T-cell (primary cell): Measurements from ENCODE around the gene EPHA10. TPM values are rescaled to one million over a fixed set of nuclear protein-coding genes. Genes with fewer than 3 reads are reported as not detected.

Source experiments
- ATAC-seq, 4 experiments: fragments of 200-7000 bp in 3 of 4; fragments of 150-1000 bp in 1 of 4; cut with Tn5 transposase; replicated peaks in 1 of 4; 1 replicate in 3 of 4; 2 replicates in 1 of 4; pipeline ENCODE4 v1.10.0; 2021; ENCODE audit warnings: moderate library complexity in 3 of 4, mild to moderate bottlenecking in 2 of 4, moderate number of reproducible peaks in 1 of 4
- CTCF ChIA-PET, 2 donors: fragments of 300-600 bp; sonication (Branson Sonifier 250); formaldehyde crosslinking; loops; one replicate each; lab custom pipeline; 2022; ENCODE audit warnings: antibody characterized with exemption in 2 of 2; lab: Charles Lee
- POLR2A ChIA-PET, 2 donors: fragments of 300-600 bp; sonication (Branson Sonifier 250); formaldehyde crosslinking; loops; one replicate each; lab custom pipeline; 2022; ENCODE audit warnings: antibody characterized with exemption in 2 of 2; lab: Charles Lee
- DNase-seq, 35 experiments: peaks; one replicate each; pipeline versions ENCODE4 v3.0.0 to v3.0.0-alpha.2; 2013 to 2023
- H3K27ac ChIP-seq: one replicate; pipeline ENCODE4 v1.5.1; 2013; ENCODE audit warnings: low read length
- H3K27me3 ChIP-seq, 2 experiments: replicated peaks in 1 of 2; 1 replicate in 1 of 2; 2 replicates in 1 of 2; pipeline versions ENCODE4 v1.6.1 to v1.7.0; 2013; ENCODE audit warnings: low read length in 1 of 2, mixed read lengths in 1 of 2; ENCODE audit not compliant: control insufficient read depth in 2 of 2, insufficient read depth in 2 of 2; ENCODE audit errors: extremely low read depth in 1 of 2
- H3K36me3 ChIP-seq, 2 donors: 1 replicate in 1 of 2; 2 replicates in 1 of 2; pipeline versions ENCODE4 v1.6.1 to v1.7.0; 2013; ENCODE audit warnings: low read length in 1 of 2; ENCODE audit not compliant: control insufficient read depth in 2 of 2, insufficient read depth in 1 of 2; ENCODE audit errors: extremely low read depth in 1 of 2
- H3K4me1 ChIP-seq, 2 experiments: 1 replicate in 1 of 2; 2 replicates in 1 of 2; pipeline versions ENCODE4 v1.6.1 to v1.7.0; 2013; ENCODE audit warnings: low read length in 2 of 2, mixed read lengths in 1 of 2; ENCODE audit not compliant: insufficient read depth in 2 of 2, control insufficient read depth in 1 of 2; ENCODE audit errors: extremely low read depth in 1 of 2
- H3K4me3 ChIP-seq, 2 donors: 1 replicate in 1 of 2; 2 replicates in 1 of 2; pipeline versions ENCODE4 v1.5.1 to v1.7.0; 2013; ENCODE audit warnings: mild to moderate bottlenecking in 2 of 2, low read length in 1 of 2, moderate library complexity in 1 of 2; ENCODE audit not compliant: control insufficient read depth in 1 of 2; ENCODE audit errors: extremely low read depth in 1 of 2
- H3K9me3 ChIP-seq: 2 replicates; pipeline ENCODE4 v1.7.0; 2013
- H3K27ac Mint-ChIP-seq, 2 donors: one replicate each; pipeline ENCODE4 v1.8.0; 2020 to 2021; ENCODE audit warnings: mild to moderate bottlenecking in 2 of 2, mixed read lengths in 2 of 2
- H3K27me3 Mint-ChIP-seq, 2 donors: one replicate each; pipeline ENCODE4 v1.8.0; 2021 to 2022; ENCODE audit warnings: mixed read lengths in 2 of 2
- H3K36me3 Mint-ChIP-seq: one replicate; pipeline ENCODE4 v1.8.0; 2021; ENCODE audit warnings: mixed read lengths
- H3K4me1 Mint-ChIP-seq, 3 donors: one replicate each; pipeline ENCODE4 v1.8.0; 2020 to 2022; ENCODE audit warnings: mixed read lengths in 3 of 3, mild to moderate bottlenecking in 1 of 3
- H3K4me3 Mint-ChIP-seq, 3 donors: one replicate each; pipeline ENCODE4 v1.8.0; 2020 to 2022; ENCODE audit warnings: mild to moderate bottlenecking in 3 of 3, mixed read lengths in 3 of 3, moderate library complexity in 3 of 3
- H3K9me3 Mint-ChIP-seq, 3 donors: one replicate each; pipeline ENCODE4 v1.8.0; 2020 to 2022; ENCODE audit warnings: mixed read lengths in 3 of 3
- WGBS: methylation state at CpG from one replicate; pipeline ENCODE4 v1.1.5; 2013; ENCODE audit warnings: missing lambda C conversion rate; ENCODE audit not compliant: insufficient coverage; 5-methylcytosine and 5-hydroxymethylcytosine counted together
- total RNA-seq, 35 experiments: library from RNA in 6 of 35; stranded (reverse) in 6 of 35; fragments of 120-200 nt in 1 of 35; gene quantifications; one replicate each; pipeline versions ENCODE4 v1.2.1 to v1.2.4 and lab custom pipeline; 2013 to 2026

The EPHA10 gene
- total RNA-seq, 5 donors from 2014 or later (not counting 1 experiment from before 2014, with no cell fraction given) = 0.35 to 1.4 (median 0.72) TPM; not detected in 2

- ChIA-PET POLR2A (no interaction called here), CTCF (no interaction called here)
- Mint-ChIP-seq H3K4me3 (no peak overlapping the region), H3K27me3 (peaks cover 45 to 50% of the 10 kb centered on the region in 2 donors), H3K27ac (no peak overlapping the region), H3K9me3 (no peaks in the 10 kb centered on the region), H3K36me3 (no peaks in the 10 kb centered on the region), H3K4me1 (peaks cover 0 to 7% (median 2%) of the 10 kb centered on the region in 3 donors)
- H3K4me1 ChIP-seq = peaks cover 0 to 4% of the 10 kb centered on the region in 2 experiments
- WGBS = 90% methylated on average over 11 of the region's 15 CpGs
- H3K4me3 ChIP-seq = no peak overlapping the region
- H3K36me3 ChIP-seq = no peaks in the 10 kb centered on the region
- DNase-seq (no peak), ATAC-seq (no peak)
- H3K27ac ChIP-seq = no peak overlapping the region
- H3K27me3 ChIP-seq = peaks cover 0 to 51% of the 10 kb centered on the region in 2 experiments
- H3K9me3 ChIP-seq = no peaks in the 10 kb centered on the region
These were observed 33.5 kb downstream of the EPHA10 start for GRCh38 chr1:37731312-37732019.

- Histone ChIP-seq H3K4me3 (no peak overlapping the region), H3K27ac (no peak overlapping the region), H3K27me3 (peaks cover 0 to 50% of the 10 kb centered on the region in 2 experiments), H3K4me1 (peaks cover 0 to 4% of the 10 kb centered on the region in 2 experiments), H3K9me3 (no peaks in the 10 kb centered on the region), H3K36me3 (no peaks in the 10 kb centered on the region)
- H3K27ac Mint-ChIP-seq = no peak overlapping the region
- H3K27me3 Mint-ChIP-seq = peaks cover 46 to 53% of the 10 kb centered on the region in 2 donors
- WGBS = 50% methylated on average over 1 of the region's 5 CpGs
- peaks cover 0 to 7% (median 2%) of the 10 kb centered on the region in 3 donors for H3K4me1 Mint-ChIP-seq
- CTCF ChIA-PET = interaction anchor here in 1 of 2 donors (0.9 kb wide), 1 partner anchor 12 kb away, joined by 4 read pairs; no protein-coding TSS in a partner anchor
- ATAC-seq = no peak
- no peak overlapping the region for H3K4me3 Mint-ChIP-seq
- DNase-seq = no peak
- no peaks in the 10 kb centered on the region for H3K36me3 Mint-ChIP-seq
- H3K9me3 Mint-ChIP-seq = no peaks in the 10 kb centered on the region
- POLR2A ChIA-PET = no interaction called here
These were observed 34.5 kb downstream of the EPHA10 start for GRCh38 chr1:37730376-37730775.

GRCh38 chr1:37728416-37728815, 36.5 kb downstream of the EPHA10 start:
- WGBS = 96% methylated on average over 4 of the region's 4 CpGs
- DNase-seq = no peak
- ATAC-seq = no peak
- no peaks in the 10 kb centered on the region for H3K36me3 ChIP-seq
- no peak overlapping the region for H3K4me3 ChIP-seq
- no peaks in the 10 kb centered on the region for H3K4me1 ChIP-seq
- Mint-ChIP-seq H3K36me3 (no peaks in the 10 kb centered on the region), H3K27ac (no peak overlapping the region), H3K4me3 (no peak overlapping the region), H3K4me1 (no peaks in the 10 kb centered on the region), H3K27me3 (peaks cover 40 to 49% of the 10 kb centered on the region in 2 donors), H3K9me3 (no peaks in the 10 kb centered on the region)
- POLR2A ChIA-PET = no interaction called here
- peaks cover 0 to 38% of the 10 kb centered on the region in 2 experiments for H3K27me3 ChIP-seq
- H3K27ac ChIP-seq = no peak overlapping the region
- no peaks in the 10 kb centered on the region for H3K9me3 ChIP-seq
- CTCF ChIA-PET = no interaction called here

- Histone ChIP-seq H3K36me3 (no peaks in the 10 kb centered on the region), H3K4me1 (no peaks in the 10 kb centered on the region), H3K4me3 (no peak overlapping the region), H3K9me3 (no peaks in the 10 kb centered on the region), H3K27ac (no peak overlapping the region), H3K27me3 (peaks cover 0 to 31% of the 10 kb centered on the region in 2 experiments)
- Mint-ChIP-seq H3K27ac (no peak overlapping the region), H3K36me3 (no peaks in the 10 kb centered on the region), H3K4me1 (no peaks in the 10 kb centered on the region), H3K9me3 (no peaks in the 10 kb centered on the region), H3K27me3 (peaks cover 32 to 39% of the 10 kb centered on the region in 2 donors), H3K4me3 (no peak overlapping the region)
- ATAC-seq = no peak
- no peak for DNase-seq
- POLR2A ChIA-PET = interaction anchor here in 1 of 2 donors (0.7 kb wide), 1 partner anchor 863 kb away, joined by 3 read pairs; no protein-coding TSS in a partner anchor
- CTCF ChIA-PET = no interaction called here
- WGBS = 56% methylated on average over 14 of the region's 15 CpGs
These were observed 38.0 kb downstream of the EPHA10 start for GRCh38 chr1:37726751-37727585.

- Histone ChIP-seq H3K27me3 (peaks cover 0 to 31% of the 10 kb centered on the region in 2 experiments), H3K36me3 (no peaks in the 10 kb centered on the region), H3K27ac (no peak overlapping the region), H3K4me1 (no peaks in the 10 kb centered on the region), H3K4me3 (no peak overlapping the region), H3K9me3 (no peaks in the 10 kb centered on the region)
- ChIA-PET POLR2A (no interaction called here), CTCF (no interaction called here)
- Mint-ChIP-seq H3K9me3 (no peaks in the 10 kb centered on the region), H3K36me3 (no peaks in the 10 kb centered on the region), H3K27me3 (peaks cover 27 to 38% of the 10 kb centered on the region in 2 donors), H3K4me1 (no peaks in the 10 kb centered on the region), H3K27ac (no peak overlapping the region), H3K4me3 (no peak overlapping the region)
- WGBS = 75% methylated on average over 12 of the region's 14 CpGs
- ATAC-seq = no peak
- DNase-seq = no peak
These were observed 38.9 kb downstream of the EPHA10 start for GRCh38 chr1:37725851-37726613.

GRCh38 chr1:37724575-37724974, 40.3 kb downstream of the EPHA10 start:
- no peak for ATAC-seq

More at GRCh38 chr1:37724575-37724974, 40.3 kb downstream of the EPHA10 start:
- Histone ChIP-seq H3K27me3 (peaks cover 0 to 34% of the 10 kb centered on the region in 2 experiments), H3K4me3 (no peak overlapping the region), H3K27ac (no peak overlapping the region), H3K9me3 (no peaks in the 10 kb centered on the region), H3K4me1 (no peaks in the 10 kb centered on the region), H3K36me3 (no peaks in the 10 kb centered on the region)
- DNase-seq = no peak
- H3K27me3 Mint-ChIP-seq = peaks cover 27 to 33% of the 10 kb centered on the region in 2 donors
- H3K9me3 Mint-ChIP-seq = no peaks in the 10 kb centered on the region
- ChIA-PET CTCF (no interaction called here), POLR2A (no interaction called here)
- no peaks in the 10 kb centered on the region for H3K36me3 Mint-ChIP-seq
- H3K27ac Mint-ChIP-seq = no peak overlapping the region
- H3K4me1 Mint-ChIP-seq = no peaks in the 10 kb centered on the region
- H3K4me3 Mint-ChIP-seq = no peak overlapping the region
- 84% methylated on average over 3 of the region's 6 CpGs for WGBS
